GM21723 (cell line): Measurements from ENCODE around the gene ZBTB4.

Experiments used
- ATAC-seq: cut with Tn5 transposase; IDR thresholded peaks from one replicate; pipeline ENCODE4 v1.9.1; 2021; ENCODE audit warnings: mild to moderate bottlenecking, moderate library complexity; ENCODE audit not compliant: unreplicated experiment

Gene ZBTB4

GRCh38 chr17:7441266-7441665 lies 38.2 kb downstream of the ZBTB4 start:
- no peak for ATAC-seq

- ATAC-seq: no peak
Measured at GRCh38 chr17:7440834-7441195, 38.6 kb downstream of the ZBTB4 start.

DNA sequence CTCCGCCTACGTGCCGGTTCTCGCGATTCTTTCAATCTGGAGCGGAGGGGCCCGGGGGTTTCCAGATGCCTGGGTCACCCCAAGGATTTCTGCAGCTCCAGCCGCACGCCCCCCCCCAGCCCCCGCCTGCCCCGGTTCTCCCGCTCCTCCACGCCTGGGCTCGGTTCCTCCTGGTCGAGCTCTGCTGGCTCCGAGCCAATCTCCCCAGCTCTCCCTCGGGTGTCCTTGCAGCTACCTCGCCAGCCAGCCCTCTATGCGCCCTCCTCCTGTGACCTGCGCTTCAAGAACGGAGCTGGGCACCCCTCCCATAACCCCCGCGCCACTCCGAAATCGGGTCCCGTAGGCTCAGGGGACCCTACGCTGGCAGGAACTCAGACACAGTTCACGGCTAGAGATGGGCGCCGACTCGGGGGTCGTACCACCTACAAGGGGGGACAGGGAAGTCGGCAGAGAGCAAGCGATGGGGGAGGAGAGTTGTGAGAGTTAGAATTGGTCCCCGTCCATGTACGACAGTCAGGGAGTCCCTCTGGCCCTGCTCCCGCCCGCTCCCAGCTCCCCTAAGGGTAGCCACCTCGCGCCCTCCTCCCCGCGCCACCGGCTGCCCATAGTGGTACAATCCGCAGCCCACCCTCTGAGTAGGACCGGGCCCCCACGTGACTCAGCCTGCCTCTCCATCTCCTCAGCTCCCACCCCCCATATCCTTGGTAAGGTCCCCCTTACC lies 39.2 kb downstream of the ZBTB4 start:
- no peak for ATAC-seq

DNA sequence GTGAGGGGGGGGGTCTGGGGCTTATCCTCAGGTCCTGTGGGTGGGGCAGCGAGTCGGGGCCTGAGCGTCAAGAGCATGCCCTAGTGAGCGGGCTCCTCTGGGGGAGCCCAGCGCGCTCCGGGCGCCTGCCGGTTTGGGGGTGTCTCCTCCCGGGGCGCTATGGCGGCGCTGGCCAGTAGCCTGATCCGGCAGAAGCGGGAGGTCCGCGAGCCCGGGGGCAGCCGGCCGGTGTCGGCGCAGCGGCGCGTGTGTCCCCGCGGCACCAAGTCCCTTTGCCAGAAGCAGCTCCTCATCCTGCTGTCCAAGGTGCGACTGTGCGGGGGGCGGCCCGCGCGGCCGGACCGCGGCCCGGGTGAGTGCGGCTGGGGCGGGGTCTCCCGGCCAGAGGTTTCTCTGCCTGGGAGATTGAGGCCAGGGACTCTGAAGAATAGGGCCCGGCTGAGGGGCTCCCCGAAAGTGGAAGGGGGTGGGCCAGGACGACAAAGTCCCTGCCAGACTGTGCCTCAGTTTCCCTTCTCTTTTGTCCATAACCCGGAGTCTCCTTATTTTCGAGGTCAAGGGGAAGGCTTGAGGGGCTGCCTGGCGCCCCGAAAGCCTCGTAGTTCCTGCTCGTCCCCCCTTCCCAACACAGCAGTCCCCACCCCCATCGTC lies 39.8 kb downstream of the ZBTB4 start, which contains the start of gene FGF11:
TSS of gene FGF11 (plus strand) at position 51 of the 651 bp plus-strand sequence. CDS start at position 160, 109 bp downstream.
- no peak for ATAC-seq

DNA sequence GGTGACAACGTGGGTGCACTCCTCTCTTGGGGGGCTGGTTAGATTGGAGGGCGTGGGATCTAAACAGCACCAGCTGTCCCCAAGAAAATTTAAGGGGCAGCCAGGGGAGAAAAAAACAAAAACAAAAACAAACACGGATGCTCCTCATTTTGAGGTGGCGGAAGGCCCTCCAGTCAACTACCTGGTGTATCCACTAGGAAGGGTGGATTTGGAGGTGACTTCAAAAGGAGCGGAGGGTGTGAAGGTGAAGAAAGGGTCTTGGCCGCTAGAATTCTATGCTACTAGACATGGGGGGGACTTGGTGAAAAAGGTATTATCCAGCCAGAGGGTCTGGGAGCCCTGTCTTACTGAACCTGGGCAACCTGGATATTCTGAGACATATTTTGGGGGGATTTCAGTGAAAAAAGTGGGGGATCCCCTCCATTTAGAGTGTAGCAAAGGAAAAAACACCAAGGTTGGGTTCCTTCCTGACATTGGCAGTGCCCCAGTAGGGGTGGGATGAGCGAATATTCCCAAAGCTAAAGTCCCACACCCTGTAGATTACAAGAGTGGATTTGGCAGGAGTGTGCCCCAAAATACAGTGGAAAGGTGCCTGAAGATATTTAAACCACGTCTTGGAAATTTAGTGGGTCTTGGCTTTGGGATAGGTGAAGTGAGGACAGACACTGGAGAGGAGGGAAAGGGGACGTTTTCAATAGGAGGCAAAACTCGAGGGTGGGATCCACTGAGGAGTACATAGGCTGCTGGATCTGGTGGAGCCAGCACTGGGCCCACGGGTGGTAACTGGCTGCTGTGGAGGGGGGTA lies 40.6 kb downstream of the ZBTB4 start:
- ATAC-seq: no peak

DNA sequence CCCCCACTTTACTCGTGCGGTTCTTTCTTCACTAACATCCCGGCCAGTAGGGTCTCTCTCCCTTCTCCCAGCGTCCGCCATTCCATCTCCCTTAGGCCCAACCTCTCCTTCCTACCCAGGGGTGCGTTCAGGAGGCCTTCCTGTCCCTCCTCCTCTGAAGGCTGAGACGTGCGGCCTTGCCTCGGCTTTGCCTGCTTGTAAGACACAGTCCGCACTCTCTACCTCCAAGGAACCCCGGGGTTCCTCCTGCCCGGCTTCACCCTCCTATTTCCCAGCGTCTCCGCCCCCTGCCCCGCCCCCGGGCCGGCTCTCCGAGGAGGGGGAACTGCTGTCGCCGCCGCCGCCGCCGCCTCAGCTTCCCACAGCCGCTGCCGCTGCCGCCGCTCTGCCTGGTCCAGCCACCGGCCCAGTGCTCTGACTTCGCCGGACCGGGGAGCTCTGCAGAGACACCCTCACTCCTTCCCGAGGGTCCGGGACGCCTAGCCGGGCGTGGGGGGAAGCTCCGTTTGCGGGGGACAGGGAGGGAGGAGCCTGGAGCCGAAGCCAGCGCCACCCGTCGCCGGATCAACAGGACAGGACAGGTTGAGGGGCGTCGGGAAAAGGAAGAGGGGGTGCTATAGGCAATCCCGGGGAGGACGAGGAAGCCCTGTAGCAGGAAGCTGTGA lies 41.3 kb downstream of the ZBTB4 start:
- no peak for ATAC-seq

DNA sequence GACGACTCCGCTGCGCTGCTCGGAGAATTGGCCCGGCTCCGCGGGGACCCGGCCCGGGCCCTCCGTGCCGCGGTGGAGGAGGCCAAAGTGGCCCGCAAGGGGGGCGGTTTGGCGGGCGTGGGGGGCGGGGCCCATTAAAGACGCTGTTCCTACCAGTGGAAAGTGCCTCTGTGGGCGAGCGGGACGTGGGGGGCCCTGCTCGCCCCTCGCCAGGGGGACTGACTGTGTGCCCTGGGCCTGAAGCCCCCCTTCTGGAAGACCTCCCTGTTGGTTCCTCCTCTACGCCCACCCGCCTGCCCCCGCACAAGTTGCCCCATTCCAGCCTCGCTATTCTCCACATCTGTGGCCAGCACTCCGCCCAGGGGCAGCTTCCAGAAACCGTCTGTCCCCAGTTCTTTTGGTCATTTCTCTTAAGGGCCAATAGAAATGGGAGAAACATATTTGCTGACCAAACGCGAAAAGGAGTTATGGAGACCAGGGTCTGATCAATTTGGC lies 42.0 kb downstream of the ZBTB4 start:
- ATAC-seq: no peak

GRCh38 chr17:7436556-7437368 lies 42.7 kb downstream of the ZBTB4 start:
- no peak for ATAC-seq

- peak; percentile 19 for ATAC-seq
Measured at GRCh38 chr17:7435676-7436555, 43.5 kb downstream of the ZBTB4 start.

- ATAC-seq: no peak
Measured at GRCh38 chr17:7432296-7432695, 47.1 kb downstream of the ZBTB4 start.

GRCh38 chr17:7431231-7431630 lies 48.2 kb downstream of the ZBTB4 start:
- no peak for ATAC-seq

DNA sequence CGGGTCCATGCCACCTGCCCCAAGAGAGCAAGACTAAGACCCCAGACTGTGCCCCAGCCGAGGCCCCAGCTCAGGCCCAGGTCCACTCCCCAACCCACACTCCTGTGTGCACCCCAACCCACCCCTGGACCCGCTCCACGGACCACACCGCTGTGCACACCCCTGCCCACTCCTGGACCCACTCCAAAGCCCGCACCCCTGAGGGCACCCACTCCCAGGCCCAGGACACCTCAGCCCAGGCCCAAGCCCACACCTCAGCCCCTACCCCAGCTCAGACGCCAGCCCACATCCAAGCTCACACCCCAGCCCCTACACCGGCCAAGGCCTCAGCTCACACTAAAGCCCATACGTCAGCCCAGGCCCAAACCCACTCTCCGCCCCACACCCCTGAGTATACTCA lies 49.7 kb downstream of the ZBTB4 start:
- no peak for ATAC-seq

DNA sequence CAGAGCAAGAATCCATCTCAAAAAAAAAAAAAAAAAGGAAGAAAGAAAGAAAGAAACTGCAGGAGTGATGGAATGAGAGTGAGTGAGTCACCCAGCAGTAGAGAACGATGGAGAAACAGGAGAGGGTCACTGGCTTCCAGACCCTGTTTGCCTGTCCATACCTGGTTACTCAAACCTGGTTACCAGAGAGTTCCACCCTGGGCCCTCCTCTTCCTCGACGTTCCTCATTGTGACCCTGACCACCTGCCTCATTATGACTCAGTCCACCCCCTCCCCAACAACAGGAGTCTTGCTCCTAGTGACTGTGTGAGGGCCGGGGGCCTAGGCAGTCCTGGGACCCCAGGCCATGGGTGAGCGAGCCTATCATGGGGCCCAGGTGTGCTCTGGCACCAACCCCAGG lies 50.9 kb downstream of the ZBTB4 start, which contains the start of gene SPEM3:
TSS of gene SPEM3 (plus strand) at position 301 of the 400 bp plus-strand sequence. CDS start at position 347, 46 bp downstream.
- no peak for ATAC-seq

GRCh38 chr17:7427549-7427948 lies 51.9 kb downstream of the ZBTB4 start:
- ATAC-seq: no peak

GRCh38 chr17:7426896-7427489 lies 52.4 kb downstream of the ZBTB4 start:
- ATAC-seq: no peak

GRCh38 chr17:7426203-7426863 lies 53.1 kb downstream of the ZBTB4 start:
- ATAC-seq: no peak

DNA sequence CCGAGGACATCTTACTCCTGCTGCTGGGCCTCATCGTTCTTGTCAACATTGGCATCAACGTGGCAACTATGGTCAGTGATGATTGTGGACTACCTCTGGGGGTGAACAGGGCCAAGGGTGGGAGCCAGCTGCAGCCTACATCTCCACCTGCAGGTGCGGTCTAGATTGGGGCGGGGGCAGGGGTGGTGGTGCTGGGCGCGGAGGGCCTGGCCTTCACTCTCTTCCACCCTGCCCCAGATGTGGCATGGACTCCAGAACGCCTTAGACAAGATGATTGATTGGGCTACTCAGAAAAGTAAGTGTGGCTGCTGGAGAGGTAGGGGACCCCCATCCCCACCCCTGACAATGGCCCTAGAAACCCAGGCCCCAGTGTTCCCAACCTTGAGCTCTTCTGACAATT lies 53.7 kb downstream of the ZBTB4 start:
- no peak for ATAC-seq

GRCh38 chr17:7425316-7425715 lies 54.1 kb downstream of the ZBTB4 start, which contains the start of gene SPEM2:
TSS of gene SPEM2 (plus strand) at chr17:7425616. CDS start at chr17:7425689, 73 bp downstream.
- no peak for ATAC-seq
